Endothelial cell of umbilical vein (primary cell): ENCODE data around the gene ZBTB7C. TPM values are rescaled to one million over a fixed set of nuclear protein-coding genes. Genes with fewer than 3 reads are reported as not detected.

Experiments
- BruUV-seq: library from RNA; stranded (reverse); fragments of 400-500 nt; replicated peaks from 2 replicates; lab custom pipeline; 2021; lab: Mats Ljungman, UMichigan
- CTCF ChIA-PET: fragments of 300-600, 350-600 bp; sonication (Branson Sonifier 250); formaldehyde crosslinking; loops from one replicate; lab custom pipeline; 2021; ENCODE audit warnings: antibody characterized with exemption, inconsistent platforms; lab: Charles Lee
- POLR2A ChIA-PET: fragments of 300-600, 350-600 bp; sonication (Branson Sonifier 250); formaldehyde crosslinking; loops from one replicate; lab custom pipeline; 2021; ENCODE audit warnings: antibody characterized with exemption, inconsistent platforms; lab: Charles Lee
- DNase-seq: peaks from one replicate; pipeline ENCODE4 v3.0.0-alpha.2; 2011; ENCODE audit warnings: low read depth, low spot score
- FAIRE-seq: peaks from 2 replicates; lab custom pipeline; 2011; peaks lifted over from hg19 to GRCh38; lab: Jason Lieb, UNC
- H2AFZ ChIP-seq: 2 replicates; pipeline ENCODE4 v1.6.0; 2012; ENCODE audit warnings: low read depth, low read length, control low read depth, inconsistent platforms
- H3K27ac ChIP-seq: 2 replicates; pipeline ENCODE4 v1.5.1; 2011; ENCODE audit warnings: low read depth, mild to moderate bottlenecking, control low read depth, low read length, moderate library complexity; ENCODE audit not compliant: insufficient read depth
- H3K27me3 ChIP-seq, 2 experiments: 2 replicates each; pipeline versions ENCODE4 v1.6.0 to v1.6.1; 2011; ENCODE audit warnings: low read length in 2 of 2, mixed read lengths in 1 of 2; ENCODE audit not compliant: control insufficient read depth in 2 of 2, insufficient read depth in 2 of 2
- H3K36me3 ChIP-seq, 2 experiments: 2 replicates in 1 of 2; 3 replicates in 1 of 2; pipeline ENCODE4 v1.5.1; 2011; ENCODE audit warnings: low read length in 2 of 2, mild to moderate bottlenecking in 1 of 2, moderate library complexity in 1 of 2; ENCODE audit not compliant: control insufficient read depth in 2 of 2, insufficient read depth in 2 of 2; ENCODE audit errors: extremely low read depth in 1 of 2
- H3K4me1 ChIP-seq: 3 replicates; pipeline ENCODE4 v1.5.1; 2011; ENCODE audit warnings: mild to moderate bottlenecking, low read length; ENCODE audit not compliant: control insufficient read depth, insufficient read depth; ENCODE audit errors: extremely low read depth
- H3K4me2 ChIP-seq: 2 replicates; pipeline ENCODE4 v1.6.1; 2011; ENCODE audit warnings: low read length, control low read depth, mixed read lengths; ENCODE audit not compliant: insufficient read depth
- H3K4me3 ChIP-seq, 3 experiments: fragments of 200-600 bp in 1 of 3; sonication (generic), shearing (Covaris generic) in 1 of 3; replicated peaks in 1 of 3; 2 replicates each; pipeline ENCODE4 v1.5.1; 2011 to 2016; ENCODE audit warnings: control low read depth in 3 of 3, low read length in 3 of 3, mild to moderate bottlenecking in 2 of 3, inconsistent platforms in 1 of 3, low read depth in 1 of 3, moderate library complexity in 1 of 3; ENCODE audit not compliant: insufficient read depth in 1 of 3
- H3K79me2 ChIP-seq: 2 replicates; pipeline ENCODE4 v1.6.0; 2012; ENCODE audit warnings: low read length, inconsistent platforms; ENCODE audit not compliant: control insufficient read depth, insufficient read depth
- H3K9ac ChIP-seq: replicated peaks from 2 replicates; pipeline ENCODE3; 2011; ENCODE audit warnings: low read length, control low read depth; ENCODE audit not compliant: insufficient read depth; ENCODE audit errors: extremely low read depth
- H3K9me1 ChIP-seq: replicated peaks from 3 replicates; pipeline ENCODE4 v1.6.0; 2011; ENCODE audit warnings: mild to moderate bottlenecking, low read length; ENCODE audit not compliant: control insufficient read depth, insufficient read depth; ENCODE audit errors: extremely low read depth
- H3K9me3 ChIP-seq: replicated peaks from 2 replicates; pipeline ENCODE4 v1.5.1; 2012; ENCODE audit warnings: low read length, inconsistent platforms; ENCODE audit not compliant: control insufficient read depth, insufficient read depth
- H4K20me1 ChIP-seq: replicated peaks from 2 replicates; pipeline ENCODE3; 2011; ENCODE audit warnings: mild to moderate bottlenecking, low read length; ENCODE audit not compliant: control insufficient read depth, insufficient read depth; ENCODE audit errors: extremely low read depth
- CTCF ChIP-seq, 2 donors: IDR thresholded peaks; 1 replicate in 1 of 2; 2 replicates in 1 of 2; pipeline ENCODE4 v1.5.1; 2011; ENCODE audit warnings: low read length in 2 of 2, mild to moderate bottlenecking in 2 of 2, moderate library complexity in 2 of 2, control low read depth in 1 of 2, inconsistent platforms in 1 of 2, low read depth in 1 of 2; ENCODE audit not compliant: insufficient read depth in 1 of 2; ENCODE audit errors: extremely low read depth in 1 of 2
- EZH2 ChIP-seq: IDR thresholded peaks from 2 replicates; pipeline ENCODE4 v1.6.1; 2012; ENCODE audit warnings: borderline replicate concordance, low read depth, mild to moderate bottlenecking, moderate library complexity, low read length, inconsistent platforms; ENCODE audit not compliant: severe bottlenecking
- FOS ChIP-seq: IDR thresholded peaks from 2 replicates; pipeline ENCODE4 v1.6.1; 2011; ENCODE audit warnings: mild to moderate bottlenecking, low read length, moderate library complexity, borderline replicate concordance; ENCODE audit not compliant: insufficient read depth
- GATA2 ChIP-seq: IDR thresholded peaks from 2 replicates; pipeline ENCODE4 v1.7.0; 2011; ENCODE audit warnings: low read depth, mild to moderate bottlenecking, moderate library complexity, mixed read lengths, low read length; ENCODE audit not compliant: insufficient read length, insufficient read depth
- JUN ChIP-seq: IDR thresholded peaks from 2 replicates; pipeline ENCODE4 v1.6.1; 2011; ENCODE audit warnings: borderline replicate concordance, low read depth; ENCODE audit not compliant: insufficient read length, insufficient read depth
- MAX ChIP-seq: IDR thresholded peaks from 2 replicates; pipeline ENCODE4 v1.6.1; 2011; ENCODE audit not compliant: insufficient read depth, insufficient read length
- MYC ChIP-seq: IDR thresholded peaks from one replicate; pipeline ENCODE4 v1.6.1; 2011; ENCODE audit warnings: mild to moderate bottlenecking, low read depth, low read length
- POLR2A ChIP-seq: IDR thresholded peaks from 2 replicates; pipeline ENCODE4 v1.6.1; 2012; ENCODE audit warnings: low read depth, mild to moderate bottlenecking, control low read depth, low read length
- POLR2AphosphoS5 ChIP-seq: IDR thresholded peaks from 2 replicates; pipeline ENCODE4 v1.6.1; 2012; ENCODE audit warnings: low read depth, mild to moderate bottlenecking, control low read depth, low read length, moderate library complexity; ENCODE audit not compliant: insufficient read depth
- dilution Hi-C: fragments of 300-500 bp; cut with MboI; formaldehyde crosslinking; loops from one replicate; pipeline ENCODE4 v1.15.0; 2019; ENCODE audit warnings: low sequenced_read_pairs; ENCODE audit not compliant: extremely low pct_ligation_motif_present
- intact Hi-C: fragments of 100-400 bp; cut with micrococcal nuclease; formaldehyde crosslinking; loops from one replicate; pipeline ENCODE4 v1.10.0; 2022
- polyA plus RNA-seq, 4 experiments: library from polyadenylated mRNA; depleted of rRNA in 3 of 4; stranded (reverse) in 3 of 4; unstranded in 1 of 4; fragments of >200 nt; gene quantifications; 2 replicates each; pipeline versions ENCODE4 v1.2.1 to v1.2.3, GENCODE V29; 2011 to 2012; ENCODE audit warnings: missing spikeins in 1 of 4
- total RNA-seq: library from RNA; stranded (reverse); gene quantifications from 2 replicates; pipeline ENCODE4 v1.2.3, GENCODE V29; 2021

Gene ZBTB7C
- total and polyA plus RNA-seq, 2 donors (not counting 3 experiments of a cell fraction or from before 2014, with no cell fraction given): not detected

GRCh38 chr18:48405978-48406377 is 3.2 kb downstream of the ZBTB7C start:
- no peak for FAIRE-seq

More at GRCh38 chr18:48405978-48406377, 3.2 kb downstream of the ZBTB7C start:
- TF ChIP-seq MYC (no peak), GATA2 (no peak), CTCF (IDR thresholded peaks at IDR 0.05; ENCODE audit: extremely low read depth in 1 of 2, insufficient read depth in 1 of 2, low read depth in 1 of 2, low read length in 2 of 2) (no peak), POLR2AphosphoS5 (no peak), EZH2 (no peak), JUN (no peak), FOS (no peak), POLR2A (no peak), MAX (no peak)
- Histone ChIP-seq H3K4me3 (no peak overlapping the region), H3K27ac (no peak overlapping the region), H3K79me2 (no peaks in the 10 kb centered on the region), H3K9me3 (no peaks in the 10 kb centered on the region), H3K4me2 (no peak overlapping the region), H2AFZ (no peak overlapping the region), H3K9ac (no peak overlapping the region), H3K4me1 (peaks cover 4% of the 10 kb centered on the region), H4K20me1 (no peaks in the 10 kb centered on the region), H3K36me3 (no peaks in the 10 kb centered on the region), H3K27me3 (peaks cover 30 to 35% of the 10 kb centered on the region in 2 experiments), H3K9me1 (no peaks in the 10 kb centered on the region)
- dilution Hi-C loops (no loop called here), intact Hi-C loops (no loop called here)
- BruUV-seq: no TSS peak
- ChIA-PET POLR2A (no interaction called here), CTCF (no interaction called here)
- DNase-seq: no peak
